Mesendoderm (in vitro differentiated cells): ENCODE measurements around the gene G0S2.
A peak's percentile ranks its signal among the peaks of the same experiment; 100 is the strongest.

Experiments used
- DNase-seq: peaks from one replicate; pipeline ENCODE4 v3.0.0; 2013
- H2AK5ac ChIP-seq: 2 replicates; pipeline ENCODE4 v1.6.1; 2013; ENCODE audit warnings: low read length, inconsistent platforms
- H2BK120ac ChIP-seq: 2 replicates; pipeline ENCODE4 v1.6.1; 2013; ENCODE audit warnings: low read depth, mild to moderate bottlenecking, low read length, moderate library complexity, mixed read lengths
- H2BK15ac ChIP-seq: replicated peaks from 2 replicates; pipeline ENCODE4 v1.6.1; 2013; ENCODE audit warnings: low read depth, mild to moderate bottlenecking, moderate library complexity
- H2BK5ac ChIP-seq: 2 replicates; pipeline ENCODE4 v1.6.1; 2013; ENCODE audit warnings: low read length, inconsistent platforms
- H3K18ac ChIP-seq: 2 replicates; pipeline ENCODE4 v1.6.1; 2013; ENCODE audit warnings: mild to moderate bottlenecking, low read length, mixed read lengths
- H3K23ac ChIP-seq: one replicate; pipeline ENCODE4 v1.6.1; 2013; ENCODE audit warnings: low read length
- H3K27ac ChIP-seq: 2 replicates; pipeline ENCODE4 v1.5.1; 2013; ENCODE audit warnings: low read depth, mild to moderate bottlenecking, inconsistent platforms, low read length, moderate library complexity
- H3K27me3 ChIP-seq: 2 replicates; pipeline ENCODE4 v1.6.1; 2013; ENCODE audit warnings: low read length, control low read depth, mild to moderate bottlenecking, inconsistent platforms; ENCODE audit not compliant: insufficient read depth, poor library complexity
- H3K36me3 ChIP-seq: 2 replicates; pipeline ENCODE4 v1.6.1; 2013; ENCODE audit warnings: low read length, inconsistent platforms; ENCODE audit not compliant: control insufficient read depth, insufficient read depth
- H3K4ac ChIP-seq: one replicate; pipeline ENCODE4 v1.6.1; 2013; ENCODE audit warnings: low read depth, mild to moderate bottlenecking, low read length, moderate library complexity
- H3K4me1 ChIP-seq: 2 replicates; pipeline ENCODE4 v1.6.1; 2013; ENCODE audit warnings: low read depth, low read length, inconsistent platforms; ENCODE audit not compliant: control insufficient read depth
- H3K4me2 ChIP-seq: 2 replicates; pipeline ENCODE4 v1.6.1; 2013; ENCODE audit warnings: low read length
- H3K4me3 ChIP-seq: 2 replicates; pipeline ENCODE4 v1.5.1; 2013; ENCODE audit warnings: mild to moderate bottlenecking, low read length
- H3K56ac ChIP-seq: one replicate; pipeline ENCODE4 v1.6.1; 2013; ENCODE audit warnings: low read length
- H3K79me1 ChIP-seq: 2 replicates; pipeline ENCODE4 v1.6.1; 2013; ENCODE audit warnings: low read length, inconsistent platforms
- H3K79me2 ChIP-seq: 2 replicates; pipeline ENCODE4 v1.6.1; 2013; ENCODE audit warnings: mild to moderate bottlenecking, low read length; ENCODE audit not compliant: control insufficient read depth, insufficient read depth
- H3K9ac ChIP-seq: 2 replicates; pipeline ENCODE4 v1.6.1; 2013; ENCODE audit warnings: low read length, inconsistent platforms
- H4K5ac ChIP-seq: one replicate; pipeline ENCODE4 v1.6.1; 2013; ENCODE audit warnings: low read length
- H4K8ac ChIP-seq: one replicate; pipeline ENCODE4 v1.6.1; 2013; ENCODE audit warnings: low read depth, mild to moderate bottlenecking, control low read depth, low read length, moderate library complexity
- WGBS: extraction: QIAGEN DNeasy Blood & Tissue Kit; methylation state at CpG from one replicate; pipeline ENCODE4 v1.1.7; 2013; ENCODE audit warnings: low lambda C conversion rate, missing lambda C conversion rate; ENCODE audit not compliant: insufficient coverage; ENCODE audit errors: extremely low coverage; 5-methylcytosine and 5-hydroxymethylcytosine counted together

Gene G0S2

DNA sequence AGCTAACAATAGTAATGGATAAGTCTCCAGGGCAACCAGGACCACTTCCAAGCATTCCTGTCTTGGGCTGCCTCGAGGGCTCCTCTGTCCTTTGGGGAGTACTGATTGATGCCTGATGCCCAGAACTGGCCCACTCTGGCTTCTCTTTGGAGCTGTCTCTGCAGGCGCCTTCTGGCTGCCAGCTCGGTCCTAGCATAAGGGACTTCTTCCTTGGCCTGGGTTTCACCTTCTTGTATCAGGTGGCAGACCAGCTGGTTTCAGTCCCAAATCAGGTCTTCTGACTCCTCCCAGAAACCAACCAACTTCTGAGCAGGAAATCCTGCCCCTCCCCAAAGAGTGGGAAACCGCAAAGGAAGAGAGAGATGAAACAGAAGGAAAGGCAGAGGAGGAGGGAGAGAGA is 10.6 kb downstream of the G0S2 start:
- H2BK15ac ChIP-seq, result no peak overlapping the region
- no peak overlapping the region for H3K4me3 ChIP-seq
- no peaks in the 10 kb centered on the region for H3K27me3 ChIP-seq
- no peak overlapping the region for H3K4me2 ChIP-seq
- no CpG with 5 or more reads among the region's 4 CpGs for WGBS
- H3K79me2 ChIP-seq, result no peaks in the 10 kb centered on the region
- H3K79me1 ChIP-seq, result no peaks in the 10 kb centered on the region
- no peak overlapping the region for H4K8ac ChIP-seq
- no peak overlapping the region for H3K27ac ChIP-seq
- H3K18ac ChIP-seq, result no peak overlapping the region
- H3K9ac ChIP-seq, result no peak overlapping the region
- H3K56ac ChIP-seq, result no peak overlapping the region
- no peaks in the 10 kb centered on the region for H3K4me1 ChIP-seq
- no peak overlapping the region for H2BK120ac ChIP-seq
- peak; percentile 11 for DNase-seq
- no peak overlapping the region for H4K5ac ChIP-seq
- H3K36me3 ChIP-seq, result no peaks in the 10 kb centered on the region
- H3K23ac ChIP-seq, result no peak overlapping the region
- no peak overlapping the region for H2BK5ac ChIP-seq
- H3K4ac ChIP-seq, result no peak overlapping the region
- no peak overlapping the region for H2AK5ac ChIP-seq

DNA sequence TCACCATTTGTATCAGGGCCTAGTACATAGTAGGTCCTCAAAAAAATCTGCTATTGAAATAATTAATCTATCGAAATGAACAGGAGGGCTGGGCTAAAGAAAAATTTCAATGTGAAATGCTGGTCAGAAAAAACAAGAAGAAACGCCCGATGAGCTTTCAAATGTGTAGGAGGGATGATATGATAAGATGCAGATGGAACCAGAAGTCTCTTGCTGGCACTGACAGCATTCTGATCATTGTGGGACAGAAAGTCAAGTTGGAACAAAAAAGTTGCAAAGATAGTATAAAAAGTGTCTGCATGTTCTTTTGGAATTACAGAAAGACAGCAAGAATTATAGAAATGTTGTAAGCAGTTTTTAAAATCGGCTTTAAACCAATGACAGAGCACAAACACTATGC is 11.1 kb downstream of the G0S2 start:
- no peak overlapping the region for H3K18ac ChIP-seq
- H3K27me3 ChIP-seq, result no peaks in the 10 kb centered on the region
- no CpG with 5 or more reads among the region's 4 CpGs for WGBS
- no peak overlapping the region for H3K4me2 ChIP-seq
- no peaks in the 10 kb centered on the region for H3K4me1 ChIP-seq
- no peak for DNase-seq
- H3K79me1 ChIP-seq, result no peaks in the 10 kb centered on the region
- H3K79me2 ChIP-seq, result no peaks in the 10 kb centered on the region
- no peak overlapping the region for H2AK5ac ChIP-seq
- no peak overlapping the region for H3K27ac ChIP-seq
- H2BK120ac ChIP-seq, result no peak overlapping the region
- no peak overlapping the region for H3K56ac ChIP-seq
- H2BK5ac ChIP-seq, result no peak overlapping the region
- no peak overlapping the region for H4K5ac ChIP-seq
- H4K8ac ChIP-seq, result no peak overlapping the region
- H3K23ac ChIP-seq, result no peak overlapping the region
- no peak overlapping the region for H3K9ac ChIP-seq
- no peak overlapping the region for H2BK15ac ChIP-seq
- H3K4me3 ChIP-seq, result no peak overlapping the region
- no peak overlapping the region for H3K4ac ChIP-seq
- no peaks in the 10 kb centered on the region for H3K36me3 ChIP-seq

GRCh38 chr1:209688746-209689234 is 13.6 kb downstream of the G0S2 start:
- no peak for DNase-seq
- H3K4me1 ChIP-seq, result no peaks in the 10 kb centered on the region
- WGBS, result no CpG with 5 or more reads among the region's 1 CpG
- H3K18ac ChIP-seq, result no peak overlapping the region
- H3K79me1 ChIP-seq, result no peaks in the 10 kb centered on the region
- H3K23ac ChIP-seq, result no peak overlapping the region
- H2BK120ac ChIP-seq, result no peak overlapping the region
- no peaks in the 10 kb centered on the region for H3K36me3 ChIP-seq
- no peak overlapping the region for H4K5ac ChIP-seq
- no peak overlapping the region for H3K4me3 ChIP-seq
- no peaks in the 10 kb centered on the region for H3K27me3 ChIP-seq
- H3K9ac ChIP-seq, result no peak overlapping the region
- H2BK15ac ChIP-seq, result no peak overlapping the region
- H3K79me2 ChIP-seq, result no peaks in the 10 kb centered on the region
- no peak overlapping the region for H3K56ac ChIP-seq
- no peak overlapping the region for H3K4ac ChIP-seq
- H3K27ac ChIP-seq, result no peak overlapping the region
- no peak overlapping the region for H2BK5ac ChIP-seq
- no peak overlapping the region for H3K4me2 ChIP-seq
- no peak overlapping the region for H2AK5ac ChIP-seq
- no peak overlapping the region for H4K8ac ChIP-seq

- DNase-seq, result no peak
- Histone ChIP-seq H3K56ac (no peak overlapping the region), H3K23ac (no peak overlapping the region), H3K18ac (no peak overlapping the region), H3K27ac (no peak overlapping the region), H3K79me2 (no peaks in the 10 kb centered on the region), H2AK5ac (no peak overlapping the region), H3K4me3 (no peak overlapping the region), H3K4ac (no peak overlapping the region), H2BK15ac (no peak overlapping the region), H3K4me1 (no peaks in the 10 kb centered on the region), H2BK5ac (no peak overlapping the region), H2BK120ac (no peak overlapping the region), H3K79me1 (no peaks in the 10 kb centered on the region), H4K8ac (no peak overlapping the region), H3K27me3 (no peaks in the 10 kb centered on the region), H4K5ac (no peak overlapping the region), H3K9ac (no peak overlapping the region), H3K4me2 (no peak overlapping the region), H3K36me3 (no peaks in the 10 kb centered on the region)
- WGBS, result no CpG with 5 or more reads among the region's 4 CpGs
These were observed 14.3 kb downstream of the G0S2 start for GRCh38 chr1:209689477-209689876.

GRCh38 chr1:209691237-209691636 is 16.0 kb downstream of the G0S2 start:
- H3K4me3 ChIP-seq, result no peak overlapping the region
- no peak for DNase-seq
- no peak overlapping the region for H2BK15ac ChIP-seq
- H3K56ac ChIP-seq, result no peak overlapping the region
- H3K79me1 ChIP-seq, result no peaks in the 10 kb centered on the region
- no peak overlapping the region for H3K4me2 ChIP-seq
- no peaks in the 10 kb centered on the region for H3K79me2 ChIP-seq
- H3K27ac ChIP-seq, result no peak overlapping the region
- H2BK120ac ChIP-seq, result no peak overlapping the region
- H4K5ac ChIP-seq, result no peak overlapping the region
- no peaks in the 10 kb centered on the region for H3K27me3 ChIP-seq
- H3K23ac ChIP-seq, result no peak overlapping the region
- H4K8ac ChIP-seq, result no peak overlapping the region
- H3K18ac ChIP-seq, result no peak overlapping the region
- no peak overlapping the region for H2BK5ac ChIP-seq
- WGBS, result no CpG with 5 or more reads among the region's 3 CpGs
- no peak overlapping the region for H3K9ac ChIP-seq
- H3K36me3 ChIP-seq, result no peaks in the 10 kb centered on the region
- H3K4ac ChIP-seq, result no peak overlapping the region
- no peaks in the 10 kb centered on the region for H3K4me1 ChIP-seq
- H2AK5ac ChIP-seq, result no peak overlapping the region

GRCh38 chr1:209692296-209692695 is 17.1 kb downstream of the G0S2 start:
- H3K4me2 ChIP-seq, result no peak overlapping the region
- H3K9ac ChIP-seq, result no peak overlapping the region
- H3K4ac ChIP-seq, result no peak overlapping the region
- H2BK5ac ChIP-seq, result no peak overlapping the region
- no peaks in the 10 kb centered on the region for H3K27me3 ChIP-seq
- no peak overlapping the region for H4K5ac ChIP-seq
- no peak overlapping the region for H2AK5ac ChIP-seq
- H2BK15ac ChIP-seq, result no peak overlapping the region
- DNase-seq, result no peak
- no peak overlapping the region for H3K56ac ChIP-seq
- no peak overlapping the region for H3K27ac ChIP-seq
- no peaks in the 10 kb centered on the region for H3K36me3 ChIP-seq
- H2BK120ac ChIP-seq, result no peak overlapping the region
- H3K4me1 ChIP-seq, result no peaks in the 10 kb centered on the region
- no peaks in the 10 kb centered on the region for H3K79me2 ChIP-seq
- no CpG with 5 or more reads among the region's 4 CpGs for WGBS
- H3K4me3 ChIP-seq, result no peak overlapping the region
- no peaks in the 10 kb centered on the region for H3K79me1 ChIP-seq
- no peak overlapping the region for H4K8ac ChIP-seq
- H3K18ac ChIP-seq, result no peak overlapping the region
- no peak overlapping the region for H3K23ac ChIP-seq
